IPS-18a (cell line): ENCODE data around the gene NEK3.

Source experiments
- H3K27ac ChIP-seq: one replicate; pipeline ENCODE4 v1.5.1; 2013; ENCODE audit warnings: low read length
- H3K27me3 ChIP-seq: one replicate; pipeline ENCODE4 v1.6.1; 2013; ENCODE audit warnings: mild to moderate bottlenecking, low read length; ENCODE audit not compliant: control insufficient read depth, insufficient read depth
- H3K36me3 ChIP-seq: one replicate; pipeline ENCODE4 v1.6.1; 2013; ENCODE audit warnings: low read depth, low read length; ENCODE audit not compliant: control insufficient read depth
- H3K4me1 ChIP-seq: one replicate; pipeline ENCODE4 v1.6.1; 2013; ENCODE audit warnings: low read depth, low read length; ENCODE audit not compliant: control insufficient read depth
- H3K4me3 ChIP-seq: one replicate; pipeline ENCODE4 v1.5.1; 2013; ENCODE audit warnings: low read length
- H3K9ac ChIP-seq: one replicate; pipeline ENCODE4 v1.6.1; 2013; ENCODE audit warnings: mild to moderate bottlenecking, low read length, moderate library complexity
- H3K9me3 ChIP-seq: one replicate; pipeline ENCODE4 v1.6.1; 2013; ENCODE audit warnings: low read depth, low read length; ENCODE audit not compliant: control insufficient read depth

The NEK3 gene

GRCh38 chr13:52130641-52131040 is 28.8 kb downstream of the NEK3 start:
- H3K27ac ChIP-seq = no peak overlapping the region
- peaks cover 5% of the 10 kb centered on the region for H3K4me1 ChIP-seq
- no peaks in the 10 kb centered on the region for H3K9me3 ChIP-seq
- H3K9ac ChIP-seq = no peak overlapping the region
- peaks cover 9% of the 10 kb centered on the region for H3K36me3 ChIP-seq
- no peak overlapping the region for H3K4me3 ChIP-seq
- peaks cover 21% of the 10 kb centered on the region for H3K27me3 ChIP-seq

GRCh38 chr13:52128714-52129700 is 30.4 kb downstream of the NEK3 start, which contains the start of gene NEK5:
TSS of gene NEK5 (minus strand) at chr13:52129073. CDS start at chr13:52127482, 1,591 bp downstream.
- H3K4me3 ChIP-seq = peak within 1 kb of the TSS; percentile 81
- peaks cover 5% of the 10 kb centered on the region for H3K4me1 ChIP-seq
- H3K36me3 ChIP-seq = peaks cover 6% of the 10 kb centered on the region
- H3K27me3 ChIP-seq = peaks cover 21% of the 10 kb centered on the region
- H3K27ac ChIP-seq = no peak within 1 kb of the TSS
- peak within 1 kb of the TSS; percentile 45 for H3K9ac ChIP-seq
- H3K9me3 ChIP-seq = no peaks in the 10 kb centered on the region

GRCh38 chr13:52127783-52128702 is 31.4 kb downstream of the NEK3 start:
- Histone ChIP-seq H3K9ac (peak overlapping the region; percentile 45), H3K27me3 (peaks cover 21% of the 10 kb centered on the region), H3K9me3 (no peaks in the 10 kb centered on the region), H3K36me3 (peaks cover 6% of the 10 kb centered on the region), H3K27ac (no peak overlapping the region), H3K4me1 (peaks cover 5% of the 10 kb centered on the region), H3K4me3 (peak overlapping the region; percentile 81)

GRCh38 chr13:52127378-52127777 is 32.0 kb downstream of the NEK3 start:
- no peaks in the 10 kb centered on the region for H3K9me3 ChIP-seq
- H3K4me3 ChIP-seq = no peak overlapping the region
- H3K36me3 ChIP-seq = no peaks in the 10 kb centered on the region
- no peak overlapping the region for H3K27ac ChIP-seq
- no peak overlapping the region for H3K9ac ChIP-seq
- H3K4me1 ChIP-seq = peaks cover 5% of the 10 kb centered on the region
- H3K27me3 ChIP-seq = peaks cover 21% of the 10 kb centered on the region

- Histone ChIP-seq H3K27me3 (peaks cover 21% of the 10 kb centered on the region), H3K36me3 (no peaks in the 10 kb centered on the region)
Measured at GRCh38 chr13:52125547-52125946, 33.9 kb downstream of the NEK3 start.

GRCh38 chr13:52118595-52118994 is 40.8 kb downstream of the NEK3 start:
- no peak overlapping the region for H3K4me3 ChIP-seq
- H3K36me3 ChIP-seq = no peaks in the 10 kb centered on the region
- no peaks in the 10 kb centered on the region for H3K4me1 ChIP-seq
- H3K9ac ChIP-seq = no peak overlapping the region
- H3K27me3 ChIP-seq = no peaks in the 10 kb centered on the region
- H3K27ac ChIP-seq = no peak overlapping the region
- no peaks in the 10 kb centered on the region for H3K9me3 ChIP-seq

More at GRCh38 chr13:52125547-52125946, 33.9 kb downstream of the NEK3 start:
- Histone ChIP-seq H3K9me3 (no peaks in the 10 kb centered on the region), H3K4me3 (no peak overlapping the region), H3K9ac (no peak overlapping the region), H3K27ac (no peak overlapping the region), H3K4me1 (peaks cover 5% of the 10 kb centered on the region)

GRCh38 chr13:52118095-52118494 is 41.3 kb downstream of the NEK3 start:
- H3K27me3 ChIP-seq = no peaks in the 10 kb centered on the region
- no peak overlapping the region for H3K9ac ChIP-seq
- no peaks in the 10 kb centered on the region for H3K4me1 ChIP-seq

GRCh38 chr13:52112591-52112990 is 46.8 kb downstream of the NEK3 start:
- Histone ChIP-seq H3K27me3 (no peaks in the 10 kb centered on the region), H3K27ac (no peak overlapping the region), H3K4me3 (no peak overlapping the region), H3K9ac (no peak overlapping the region), H3K4me1 (no peaks in the 10 kb centered on the region), H3K36me3 (no peaks in the 10 kb centered on the region), H3K9me3 (no peaks in the 10 kb centered on the region)

More at GRCh38 chr13:52118095-52118494, 41.3 kb downstream of the NEK3 start:
- Histone ChIP-seq H3K27ac (no peak overlapping the region), H3K9me3 (no peaks in the 10 kb centered on the region), H3K36me3 (no peaks in the 10 kb centered on the region), H3K4me3 (no peak overlapping the region)

GRCh38 chr13:52109116-52109670 is 50.2 kb downstream of the NEK3 start:
- no peaks in the 10 kb centered on the region for H3K9me3 ChIP-seq
- no peaks in the 10 kb centered on the region for H3K27me3 ChIP-seq
- H3K27ac ChIP-seq = no peak overlapping the region
- H3K4me3 ChIP-seq = no peak overlapping the region
- no peaks in the 10 kb centered on the region for H3K36me3 ChIP-seq
- no peak overlapping the region for H3K9ac ChIP-seq
- no peaks in the 10 kb centered on the region for H3K4me1 ChIP-seq

- Histone ChIP-seq H3K27me3 (no peaks in the 10 kb centered on the region), H3K9ac (no peak overlapping the region), H3K4me3 (no peak overlapping the region)
Measured at GRCh38 chr13:52105841-52106240, 53.6 kb downstream of the NEK3 start.

GRCh38 chr13:52104624-52105023 is 54.8 kb downstream of the NEK3 start:
- H3K27me3 ChIP-seq = no peaks in the 10 kb centered on the region
- H3K9me3 ChIP-seq = no peaks in the 10 kb centered on the region
- no peaks in the 10 kb centered on the region for H3K4me1 ChIP-seq
- H3K9ac ChIP-seq = no peak overlapping the region
- H3K27ac ChIP-seq = no peak overlapping the region
- no peaks in the 10 kb centered on the region for H3K36me3 ChIP-seq
- H3K4me3 ChIP-seq = no peak overlapping the region

More at GRCh38 chr13:52105841-52106240, 53.6 kb downstream of the NEK3 start:
- Histone ChIP-seq H3K27ac (no peak overlapping the region), H3K4me1 (no peaks in the 10 kb centered on the region), H3K9me3 (no peaks in the 10 kb centered on the region), H3K36me3 (no peaks in the 10 kb centered on the region)
